M059J (cell line): ENCODE data around the gene SNCAIP. TPM values are rescaled to one million over a fixed set of nuclear protein-coding genes. Genes with fewer than 3 reads are reported as not detected.
A peak's percentile ranks its signal among the peaks of the same experiment; 100 is the strongest.
"Not testable (repeated sequence)": the region's sequence is repeated elsewhere in the genome, so short reads cannot be mapped to it uniquely, and the experiment has no call there.

ENCODE experiments used
- DNase-seq: peaks from one replicate; pipeline ENCODE4 v3.0.0-alpha.2; 2012; ENCODE audit warnings: low read depth
- total RNA-seq: library from RNA; depleted of rRNA; stranded (reverse); fragments of >200 nt; shearing (Covaris generic); gene quantifications from 2 replicates; pipeline ENCODE4 v1.2.3, GENCODE V29; 2014

Gene SNCAIP
- total RNA-seq, 1 experiment from 2014 or later, result 0.39 TPM

- no peak for DNase-seq
These were observed 46.4 kb downstream of the SNCAIP start for GRCh38 chr5:122358372-122358979.

GRCh38 chr5:122362361-122362760 lies 50.3 kb downstream of the SNCAIP start:
- DNase-seq, result no peak

- DNase-seq, result no peak
These were observed 51.6 kb downstream of the SNCAIP start for GRCh38 chr5:122363623-122364022.

- DNase-seq, result peak; percentile 9
These were observed 54.5 kb downstream of the SNCAIP start for GRCh38 chr5:122366501-122366900.

- no peak for DNase-seq
These were observed 55.4 kb downstream of the SNCAIP start for GRCh38 chr5:122367456-122367855.

GRCh38 chr5:122368510-122369251 lies 56.6 kb downstream of the SNCAIP start:
- no peak for DNase-seq

GRCh38 chr5:122369253-122369815 lies 57.3 kb downstream of the SNCAIP start:
- no peak for DNase-seq

GRCh38 chr5:122371511-122372151 lies 59.6 kb downstream of the SNCAIP start:
- no peak for DNase-seq

- DNase-seq, result no peak
These were observed 62.1 kb downstream of the SNCAIP start for GRCh38 chr5:122374110-122374509.

- DNase-seq, result no peak
These were observed 63.8 kb downstream of the SNCAIP start for GRCh38 chr5:122375801-122376200.

- DNase-seq, result no peak
These were observed 64.2 kb downstream of the SNCAIP start for GRCh38 chr5:122376250-122376649.

- DNase-seq, result no peak
These were observed 65.0 kb downstream of the SNCAIP start for GRCh38 chr5:122377026-122377425.

GRCh38 chr5:122382938-122383337 lies 70.9 kb downstream of the SNCAIP start:
- DNase-seq, result not testable (repeated sequence)

GRCh38 chr5:122384739-122385235 lies 72.8 kb downstream of the SNCAIP start:
- no peak for DNase-seq

- no peak for DNase-seq
These were observed 73.2 kb downstream of the SNCAIP start for GRCh38 chr5:122385286-122385685.

- DNase-seq, result no peak
These were observed 73.8 kb downstream of the SNCAIP start for GRCh38 chr5:122385808-122386207.

GRCh38 chr5:122390154-122390553 lies 78.1 kb downstream of the SNCAIP start:
- DNase-seq, result no peak

- DNase-seq, result no peak
These were observed 78.7 kb downstream of the SNCAIP start for GRCh38 chr5:122390694-122391093.

- no peak for DNase-seq
These were observed 79.6 kb downstream of the SNCAIP start for GRCh38 chr5:122391621-122392020.

GRCh38 chr5:122392224-122392623 lies 80.2 kb downstream of the SNCAIP start:
- DNase-seq, result no peak

GRCh38 chr5:122392824-122393223 lies 80.8 kb downstream of the SNCAIP start:
- no peak for DNase-seq

- no peak for DNase-seq
These were observed 82.4 kb downstream of the SNCAIP start for GRCh38 chr5:122394284-122394930.
